Rectal smooth muscle tissue (tissue), 1 donor: ENCODE results near the gene EPS8L1.

Source experiments
- H3K27ac ChIP-seq: one replicate; pipeline ENCODE4 v1.7.0; 2013; ENCODE audit warnings: low read depth, low read length, inconsistent platforms
- H3K27me3 ChIP-seq: one replicate; pipeline ENCODE4 v1.7.0; 2013; ENCODE audit warnings: low read length; ENCODE audit not compliant: control insufficient read depth, insufficient read depth
- H3K36me3 ChIP-seq: one replicate; pipeline ENCODE4 v1.7.0; 2013; ENCODE audit warnings: low read length; ENCODE audit not compliant: control insufficient read depth, insufficient read depth
- H3K4me1 ChIP-seq: one replicate; pipeline ENCODE4 v1.7.0; 2013; ENCODE audit warnings: low read length; ENCODE audit not compliant: control insufficient read depth, insufficient read depth
- H3K4me3 ChIP-seq: one replicate; pipeline ENCODE4 v1.7.0; 2013; ENCODE audit warnings: low read length
- H3K9ac ChIP-seq: one replicate; pipeline ENCODE4 v1.7.0; 2013; ENCODE audit warnings: low read length

EPS8L1 gene

DNA sequence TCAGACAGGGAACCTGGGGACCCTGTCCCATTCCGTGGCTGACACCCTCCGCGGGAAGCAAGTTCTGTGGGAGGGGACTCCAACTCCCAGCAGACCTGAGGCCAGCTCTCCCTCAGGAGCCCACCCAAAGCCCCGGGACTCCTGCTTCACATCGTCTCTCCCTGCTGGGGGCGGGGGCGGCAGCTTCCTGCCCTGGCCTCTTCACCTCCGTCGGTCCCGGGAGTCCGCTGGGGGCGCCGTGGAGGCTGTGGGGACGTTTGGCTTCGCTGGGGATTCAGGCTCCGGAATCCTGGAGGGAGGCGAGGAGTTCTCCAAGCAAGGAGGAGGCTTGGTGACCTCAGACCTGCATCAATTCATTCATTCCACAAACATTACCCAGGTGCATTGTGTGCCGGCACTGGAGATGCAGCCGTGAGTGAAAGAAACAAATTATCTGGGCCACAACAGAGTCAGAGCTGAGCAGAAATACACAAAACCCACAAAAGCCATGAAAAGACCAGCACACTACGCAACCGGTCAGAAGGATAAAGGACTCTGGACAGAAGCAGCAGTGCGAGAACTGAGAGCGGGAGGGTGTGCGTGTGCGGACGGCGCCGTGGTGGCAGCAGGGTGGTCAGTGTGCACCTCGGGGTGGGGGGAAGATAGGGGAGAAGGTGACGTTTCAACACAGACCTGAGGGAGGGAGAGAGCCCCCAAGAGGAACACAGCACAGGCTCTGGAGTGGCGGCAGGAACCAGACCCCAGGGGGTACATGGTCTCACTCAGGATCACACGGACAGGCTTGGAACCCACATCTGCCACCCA, 19.0 kb downstream of the EPS8L1 start:
- H3K36me3 ChIP-seq, result peaks cover 24% of the 10 kb centered on the region

GRCh38 chr19:55095260-55096060, 19.8 kb downstream of the EPS8L1 start:
- Histone ChIP-seq H3K4me3 (no peak overlapping the region), H3K9ac (no peak overlapping the region), H3K4me1 (no peaks in the 10 kb centered on the region), H3K27me3 (no peaks in the 10 kb centered on the region), H3K27ac (no peak overlapping the region), H3K36me3 (peaks cover 24% of the 10 kb centered on the region)

More for the DNA sequence above, 19.0 kb downstream of the EPS8L1 start:
- no peaks in the 10 kb centered on the region for H3K4me1 ChIP-seq
- no peak overlapping the region for H3K9ac ChIP-seq
- no peak overlapping the region for H3K27ac ChIP-seq
- H3K27me3 ChIP-seq, result no peaks in the 10 kb centered on the region
- H3K4me3 ChIP-seq, result no peak overlapping the region

- H3K9ac ChIP-seq, result no peak overlapping the region
- no peak overlapping the region for H3K4me3 ChIP-seq
- H3K4me1 ChIP-seq, result no peaks in the 10 kb centered on the region
- no peak overlapping the region for H3K27ac ChIP-seq
- H3K36me3 ChIP-seq, result peaks cover 20% of the 10 kb centered on the region
- no peaks in the 10 kb centered on the region for H3K27me3 ChIP-seq
Observed at GRCh38 chr19:55096061-55096701, 20.5 kb downstream of the EPS8L1 start.

DNA sequence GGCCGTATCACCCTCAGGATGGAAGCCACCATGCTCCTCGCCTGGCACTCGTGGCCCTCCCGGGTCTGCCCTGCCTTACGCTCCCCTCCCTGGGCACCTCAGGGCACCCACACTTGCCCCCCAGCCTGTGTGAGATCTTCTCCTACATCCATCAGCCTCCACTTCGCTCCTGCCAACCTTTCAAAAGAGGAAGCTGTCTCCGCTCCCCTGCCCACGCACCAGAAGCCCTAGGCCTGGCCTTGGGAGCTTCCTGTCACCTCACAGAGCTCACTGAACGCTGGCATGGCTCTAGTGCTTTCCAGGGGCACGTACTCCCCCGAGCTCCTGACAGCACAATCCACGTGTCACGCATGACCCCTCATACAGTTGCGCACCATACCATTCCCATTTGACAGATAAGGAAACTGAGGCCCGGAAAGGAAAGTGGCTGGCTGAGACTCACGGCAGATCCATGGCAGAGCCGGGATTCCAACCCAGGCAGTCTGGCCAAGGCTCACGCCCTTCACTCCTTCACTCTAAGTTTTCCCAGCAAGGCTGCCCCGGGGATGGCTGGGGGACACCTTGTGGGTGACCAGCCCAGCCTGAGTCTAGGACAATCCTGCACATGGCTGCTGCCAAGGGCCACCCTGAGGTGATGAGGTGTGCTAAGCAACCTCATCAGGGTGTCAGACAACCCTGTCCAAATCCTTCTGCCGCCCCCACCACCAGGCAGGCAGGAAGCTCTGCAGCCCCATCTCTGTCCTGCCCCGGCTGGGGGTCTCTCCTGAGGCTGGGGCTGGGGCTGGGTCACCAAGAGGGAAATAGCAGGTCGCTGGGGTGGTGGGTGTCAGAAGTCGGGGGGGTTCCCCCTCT, 22.4 kb downstream of the EPS8L1 start:
- Histone ChIP-seq H3K9ac (no peak overlapping the region), H3K4me3 (no peak overlapping the region), H3K27ac (no peak overlapping the region), H3K4me1 (no peaks in the 10 kb centered on the region), H3K27me3 (no peaks in the 10 kb centered on the region), H3K36me3 (peaks cover 29% of the 10 kb centered on the region)

- Histone ChIP-seq H3K4me3 (no peak overlapping the region), H3K9ac (no peak overlapping the region), H3K36me3 (peaks cover 34% of the 10 kb centered on the region), H3K27ac (no peak overlapping the region), H3K27me3 (no peaks in the 10 kb centered on the region), H3K4me1 (no peaks in the 10 kb centered on the region)
Observed at GRCh38 chr19:55098716-55099556, 23.3 kb downstream of the EPS8L1 start.

- H3K36me3 ChIP-seq, result peaks cover 30% of the 10 kb centered on the region
- H3K4me1 ChIP-seq, result no peaks in the 10 kb centered on the region
- no peaks in the 10 kb centered on the region for H3K27me3 ChIP-seq
- H3K9ac ChIP-seq, result no peak overlapping the region
- no peak overlapping the region for H3K4me3 ChIP-seq
- H3K27ac ChIP-seq, result no peak overlapping the region
Observed at GRCh38 chr19:55099557-55100506, 24.2 kb downstream of the EPS8L1 start.

DNA sequence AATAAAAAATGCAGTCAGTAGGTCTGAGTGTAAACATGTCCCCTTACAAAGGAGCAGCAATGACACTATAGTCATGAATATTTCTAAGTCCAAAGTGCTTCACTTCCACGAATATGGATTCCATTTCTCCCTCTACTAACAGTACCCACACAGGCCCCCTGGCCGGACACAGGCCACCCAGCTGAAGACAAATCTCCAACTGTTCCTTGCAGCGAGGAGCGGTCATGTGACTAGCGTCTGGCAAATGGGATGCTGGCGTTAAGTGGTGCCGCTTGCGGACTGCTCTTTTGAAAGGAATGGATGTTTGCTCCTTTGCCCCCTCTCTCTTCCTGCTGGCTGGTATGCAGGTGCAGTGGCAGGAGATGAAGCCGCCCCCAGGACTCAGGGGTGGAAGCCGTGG, 25.6 kb downstream of the EPS8L1 start:
- Histone ChIP-seq H3K4me1 (no peaks in the 10 kb centered on the region), H3K4me3 (no peak overlapping the region), H3K27me3 (no peaks in the 10 kb centered on the region), H3K27ac (no peak overlapping the region), H3K36me3 (peaks cover 20% of the 10 kb centered on the region), H3K9ac (no peak overlapping the region)

DNA sequence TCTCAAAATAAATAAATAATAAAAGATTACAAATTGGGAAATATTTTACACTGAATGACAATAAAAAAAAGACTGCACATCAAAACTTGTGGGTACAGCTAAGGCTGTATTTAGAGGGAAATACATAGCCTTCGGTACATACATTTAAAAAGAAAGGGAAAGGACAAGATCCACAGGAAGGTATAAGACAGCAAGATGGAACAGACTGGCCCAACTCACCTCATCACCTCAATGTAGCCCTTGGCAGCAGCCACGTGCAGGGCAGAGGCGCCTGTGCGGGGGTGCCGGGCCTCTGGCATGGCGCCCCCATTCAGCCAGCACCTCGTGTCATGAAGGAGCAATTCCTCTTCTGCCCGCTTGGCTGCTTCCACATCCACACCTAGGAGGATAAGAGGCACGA, 27.5 kb downstream of the EPS8L1 start:
- Histone ChIP-seq H3K4me1 (no peaks in the 10 kb centered on the region), H3K27ac (no peak overlapping the region), H3K4me3 (no peak overlapping the region), H3K36me3 (peaks cover 20% of the 10 kb centered on the region), H3K9ac (no peak overlapping the region), H3K27me3 (no peaks in the 10 kb centered on the region)

DNA sequence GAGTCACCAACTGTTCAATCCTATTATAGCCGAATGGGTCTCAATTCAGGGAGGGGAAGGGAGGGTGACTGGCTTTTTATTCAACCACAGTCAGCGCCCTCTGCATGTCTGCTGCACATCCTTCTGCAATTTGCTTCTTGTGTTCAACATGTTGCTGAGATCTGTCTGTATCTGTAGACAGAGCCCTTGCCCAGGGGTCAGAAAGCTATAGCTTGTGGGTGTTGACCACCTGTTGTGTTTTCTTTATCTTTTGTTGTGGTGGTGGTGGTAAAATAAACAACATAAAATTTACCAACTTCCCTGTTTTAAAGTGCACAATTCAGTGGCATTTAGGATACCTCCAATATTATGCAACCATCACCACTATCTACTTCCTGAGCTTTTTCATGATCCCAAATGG, 29.6 kb downstream of the EPS8L1 start:
- H3K9ac ChIP-seq, result no peak overlapping the region

DNA sequence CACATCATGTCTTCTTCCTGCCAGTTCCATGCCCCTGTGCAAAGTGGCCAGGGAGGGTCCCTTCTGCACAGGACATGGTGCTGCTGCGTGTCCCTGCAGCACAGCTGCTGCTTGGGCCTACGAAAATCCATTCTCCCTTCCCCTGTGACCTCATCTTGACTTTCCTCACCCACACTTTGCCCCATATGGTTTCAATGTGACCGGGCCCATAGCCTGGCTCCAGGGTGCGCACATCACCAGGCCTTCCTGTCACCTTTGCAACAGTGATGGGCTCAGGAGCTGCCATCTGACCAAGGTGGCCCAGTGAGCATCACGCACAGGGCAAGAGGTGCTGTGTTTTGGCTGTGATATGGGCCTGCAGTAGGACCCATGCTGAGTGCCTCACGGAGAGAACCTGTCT, 30.9 kb downstream of the EPS8L1 start:
- H3K4me1 ChIP-seq, result peaks cover under 1% of the 10 kb centered on the region
- H3K9ac ChIP-seq, result no peak overlapping the region
- no peaks in the 10 kb centered on the region for H3K27me3 ChIP-seq
- peaks cover 24% of the 10 kb centered on the region for H3K36me3 ChIP-seq
- no peak overlapping the region for H3K27ac ChIP-seq
- H3K4me3 ChIP-seq, result no peak overlapping the region

More for the DNA sequence above, 29.6 kb downstream of the EPS8L1 start:
- peaks cover 24% of the 10 kb centered on the region for H3K36me3 ChIP-seq
- H3K4me3 ChIP-seq, result no peak overlapping the region
- H3K4me1 ChIP-seq, result no peaks in the 10 kb centered on the region
- H3K27me3 ChIP-seq, result no peaks in the 10 kb centered on the region
- H3K27ac ChIP-seq, result no peak overlapping the region
